Activated T-helper 1 cell treated with Interleukin-2 at 50 U/mL for 16 hours (primary cell): ENCODE data around the gene LPP.
"Not testable (repeated sequence)": the region's sequence is repeated elsewhere in the genome, so short reads cannot be mapped to it uniquely, and the experiment has no call there.

Experiments used
- DNase-seq: peaks from one replicate; pipeline ENCODE4 v3.0.0-alpha.2; 2020; ENCODE audit warnings: low read depth

LPP gene

GRCh38 chr3:188677344-188677743 is 523.4 kb downstream of the LPP start:
- no peak for DNase-seq

DNA sequence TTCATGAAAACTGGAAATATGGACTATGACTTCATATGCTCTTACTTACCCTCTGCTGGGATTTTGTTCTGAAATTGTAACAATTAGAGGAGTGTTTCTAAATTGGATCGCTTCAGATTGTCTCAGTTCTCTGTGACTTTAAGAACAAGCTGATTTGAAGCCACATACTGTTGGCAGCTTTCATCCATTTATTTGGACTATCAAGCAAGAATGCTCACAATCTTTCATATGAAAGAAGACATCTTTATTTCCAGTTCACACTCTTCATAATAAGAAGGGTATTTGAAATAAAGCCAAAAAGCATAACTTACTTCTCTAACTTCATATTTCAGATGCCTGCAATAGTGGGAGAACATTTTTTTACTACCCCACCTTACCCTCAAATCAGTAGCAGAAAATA is 526.2 kb downstream of the LPP start:
- DNase-seq, result no peak

DNA sequence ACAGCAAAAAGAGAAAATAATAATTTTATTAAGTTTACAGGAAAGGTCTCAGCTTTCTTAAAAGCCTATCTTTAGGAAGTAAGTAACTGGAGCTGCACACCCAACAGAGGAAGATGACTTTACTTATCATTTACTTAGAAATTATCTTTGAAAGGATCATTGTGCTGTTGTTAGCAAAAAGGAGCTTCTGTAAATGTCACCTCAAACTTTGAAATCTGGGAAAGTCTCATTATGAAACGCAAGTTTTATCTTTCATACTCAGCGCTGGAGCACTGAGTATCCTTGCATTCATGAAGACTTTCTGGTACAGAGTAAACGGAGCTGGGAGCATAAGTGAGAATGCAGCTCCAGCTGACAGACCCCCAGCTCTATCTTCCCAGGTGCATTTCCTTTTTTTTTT is 526.6 kb downstream of the LPP start:
- no peak for DNase-seq

DNA sequence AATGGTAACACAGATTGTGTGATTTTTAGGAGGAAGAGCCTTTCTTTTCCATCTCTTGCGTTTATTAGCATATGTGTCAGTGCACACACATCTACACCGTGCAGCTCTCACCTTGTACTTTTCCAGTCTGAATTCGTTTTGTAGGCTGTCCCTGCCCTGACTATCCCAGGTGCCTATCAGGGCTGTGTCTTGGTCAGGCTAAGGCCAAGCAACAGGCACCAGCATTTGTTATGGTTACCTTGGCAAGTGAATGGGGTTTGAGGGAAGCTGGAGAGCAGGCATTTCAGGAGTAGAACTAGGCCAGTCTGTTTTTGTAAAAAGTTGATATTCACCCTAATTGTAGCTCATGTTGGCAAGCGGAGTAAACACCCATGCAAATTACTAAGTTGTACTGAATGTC is 528.4 kb downstream of the LPP start:
- no peak for DNase-seq

DNA sequence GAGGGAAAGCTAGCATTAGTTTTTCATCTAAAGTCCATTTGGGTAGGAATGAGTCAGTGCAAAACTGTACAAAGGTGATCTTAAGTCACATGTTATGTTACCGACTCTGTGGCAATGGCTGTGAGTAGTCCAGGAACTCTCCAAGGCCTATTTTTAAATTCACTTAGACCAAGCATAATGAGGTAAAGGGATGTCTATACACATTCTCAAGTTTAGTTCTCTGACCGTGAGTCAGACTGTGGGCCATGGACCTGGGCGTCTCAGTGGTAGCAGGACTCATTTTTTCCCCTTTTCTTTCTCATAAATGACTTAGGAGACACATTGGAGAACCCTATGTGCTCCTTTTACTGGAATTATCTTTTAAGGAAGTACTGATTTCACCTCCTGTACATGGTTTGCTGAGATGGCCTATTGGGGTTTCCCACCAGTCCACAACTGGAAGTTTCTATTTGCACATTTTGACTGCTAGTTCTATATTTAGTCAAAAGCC is 529.1 kb downstream of the LPP start:
- DNase-seq, result no peak

DNA sequence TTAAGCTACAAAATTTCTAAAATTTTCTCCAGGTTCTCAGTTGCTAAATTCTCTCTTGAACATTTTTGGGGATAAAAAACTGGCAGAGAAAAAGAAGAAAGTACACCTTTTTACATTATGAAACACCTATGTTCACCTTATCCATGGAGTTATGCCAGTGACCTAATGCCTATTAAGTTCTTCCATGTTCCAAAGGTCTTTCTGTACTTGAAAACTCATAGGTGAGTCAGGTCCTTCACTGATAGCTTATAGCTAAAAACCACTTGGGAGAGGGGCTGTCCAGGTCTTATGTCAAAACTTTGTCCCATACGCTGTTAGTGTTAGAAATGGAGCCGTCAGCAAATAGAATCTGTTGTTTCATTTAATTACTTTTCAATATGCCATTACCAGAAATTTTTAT is 530.3 kb downstream of the LPP start:
- no peak for DNase-seq

- DNase-seq, result no peak
Observed at GRCh38 chr3:188685789-188686188, 531.8 kb downstream of the LPP start.

DNA sequence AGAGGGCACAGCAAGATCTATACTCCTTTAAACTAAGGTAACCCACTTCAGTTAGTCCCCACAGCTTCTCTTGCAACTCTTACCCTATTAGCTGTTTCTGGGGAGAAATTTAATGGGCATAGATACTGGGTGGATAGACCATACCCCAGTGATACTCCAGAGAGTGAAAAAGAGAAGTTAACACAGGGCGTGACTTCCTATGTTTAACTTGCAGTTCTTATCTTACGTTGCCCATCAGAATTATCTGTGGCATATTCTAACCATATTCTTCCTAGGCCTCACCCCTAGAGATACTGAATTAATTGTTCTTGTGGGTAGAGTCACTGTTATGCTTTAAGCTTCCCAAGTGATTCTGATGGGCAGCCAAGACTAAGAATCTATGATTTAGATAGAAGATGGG is 532.4 kb downstream of the LPP start:
- no peak for DNase-seq

DNA sequence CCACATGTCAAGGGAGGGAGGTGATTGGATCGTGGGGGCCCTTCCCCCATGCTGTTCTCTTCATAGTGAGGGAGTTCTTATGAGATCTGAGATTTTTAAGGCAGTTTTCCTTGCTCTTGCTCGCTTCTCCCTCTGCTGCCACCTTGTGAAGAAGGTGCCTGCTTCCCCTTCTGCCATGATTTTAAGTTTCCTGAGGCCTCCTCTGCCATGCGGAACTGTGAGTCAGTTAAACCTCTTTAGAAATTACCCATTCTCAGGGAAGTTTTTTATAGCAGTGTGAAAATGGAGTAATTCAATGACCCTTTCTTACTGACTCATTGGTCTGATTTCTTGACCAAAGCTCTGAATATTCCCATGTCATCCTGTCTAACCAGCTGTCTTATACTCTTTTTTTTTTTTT is 533.4 kb downstream of the LPP start:
- DNase-seq, result no peak

GRCh38 chr3:188689101-188689574 is 535.2 kb downstream of the LPP start:
- DNase-seq, result no peak

- no peak for DNase-seq
Observed at GRCh38 chr3:188690064-188690463, 536.1 kb downstream of the LPP start.

- DNase-seq, result no peak
Observed at GRCh38 chr3:188691004-188691403, 537.0 kb downstream of the LPP start.

- no peak for DNase-seq
Observed at GRCh38 chr3:188691665-188692064, 537.7 kb downstream of the LPP start.

GRCh38 chr3:188692700-188693099 is 538.7 kb downstream of the LPP start:
- no peak for DNase-seq

GRCh38 chr3:188693435-188693834 is 539.5 kb downstream of the LPP start:
- DNase-seq, result no peak

DNA sequence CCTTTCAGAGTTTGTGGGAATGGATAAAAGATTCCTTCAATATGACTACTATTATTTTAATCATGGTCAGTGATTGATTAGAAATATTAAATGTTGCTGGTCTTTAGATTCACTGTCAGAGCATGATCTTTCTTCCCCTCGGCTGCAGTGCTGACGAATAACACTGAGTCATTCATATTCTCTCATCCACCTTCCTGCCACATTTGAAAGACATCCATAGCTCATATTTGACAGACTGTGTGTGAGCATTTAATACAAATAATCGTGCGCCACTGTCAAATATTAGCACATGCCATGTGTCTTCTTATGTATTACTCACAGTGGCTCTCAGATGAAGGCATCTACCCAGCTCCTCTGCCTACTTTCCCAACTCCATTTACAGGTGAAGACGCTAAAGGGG is 541.3 kb downstream of the LPP start:
- DNase-seq, result no peak

DNA sequence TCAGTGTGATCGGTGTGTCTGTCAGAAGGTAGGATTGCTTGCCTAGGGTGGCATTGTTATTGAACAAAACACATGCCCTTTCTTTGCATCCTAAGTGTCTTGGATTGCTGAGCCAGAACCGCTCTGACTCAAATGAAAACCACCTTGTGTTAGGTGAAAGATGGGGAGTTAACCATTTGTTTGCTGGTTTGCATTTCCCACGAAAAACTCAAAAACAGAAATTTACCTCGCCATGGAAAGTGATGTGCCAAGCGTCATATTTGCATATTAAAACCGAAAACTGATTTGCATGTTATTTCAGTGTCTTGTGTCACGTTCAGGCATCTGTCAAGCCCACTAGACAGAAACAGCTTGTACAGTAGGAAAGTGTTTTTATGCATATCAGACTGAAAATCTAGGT is 543.2 kb downstream of the LPP start:
- DNase-seq, result no peak

DNA sequence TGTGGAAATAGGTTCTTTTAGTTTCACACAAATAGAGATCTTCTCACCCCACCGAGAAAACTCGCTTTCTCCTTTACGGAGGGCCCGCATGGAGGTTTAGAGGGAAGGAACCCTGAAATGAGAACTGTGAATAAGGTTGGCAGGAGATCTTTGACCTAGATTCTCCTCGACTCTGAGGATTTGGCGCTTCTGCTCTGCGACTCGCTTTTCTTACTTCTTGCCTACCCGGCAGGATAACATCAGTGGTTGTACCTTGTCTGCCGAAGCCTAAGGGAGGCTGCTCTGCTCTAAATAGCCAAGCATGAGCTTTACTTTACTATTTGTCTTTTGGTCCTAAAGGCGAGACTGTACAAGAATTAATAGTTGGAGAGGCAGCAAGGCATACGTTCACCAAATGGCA is 544.5 kb downstream of the LPP start:
- no peak for DNase-seq

- DNase-seq, result no peak
Observed at GRCh38 chr3:188700501-188700900, 546.5 kb downstream of the LPP start.

GRCh38 chr3:188700918-188701317 is 547.0 kb downstream of the LPP start:
- DNase-seq, result no peak

GRCh38 chr3:188701485-188701969 is 547.6 kb downstream of the LPP start:
- DNase-seq, result no peak

DNA sequence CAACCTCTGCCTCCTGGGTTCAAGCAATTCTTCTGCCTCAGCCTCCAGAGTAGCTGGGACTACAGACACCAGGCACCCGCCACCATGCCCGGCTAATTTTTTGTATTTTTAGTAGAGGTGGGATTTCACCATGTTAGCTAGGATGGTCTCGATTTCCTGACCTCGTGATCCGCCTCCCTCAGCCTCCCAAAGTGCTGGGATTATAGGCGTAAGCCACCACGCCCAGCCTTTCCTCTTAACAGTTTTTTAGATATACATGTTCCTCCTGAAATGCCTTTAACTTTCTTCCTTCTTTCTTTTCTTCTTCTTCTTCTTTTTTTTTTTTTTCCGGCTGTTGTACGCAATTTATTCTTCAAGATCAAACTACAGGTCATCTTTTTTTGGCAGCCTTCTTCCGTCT is 548.1 kb downstream of the LPP start:
- not testable (repeated sequence) for DNase-seq

DNA sequence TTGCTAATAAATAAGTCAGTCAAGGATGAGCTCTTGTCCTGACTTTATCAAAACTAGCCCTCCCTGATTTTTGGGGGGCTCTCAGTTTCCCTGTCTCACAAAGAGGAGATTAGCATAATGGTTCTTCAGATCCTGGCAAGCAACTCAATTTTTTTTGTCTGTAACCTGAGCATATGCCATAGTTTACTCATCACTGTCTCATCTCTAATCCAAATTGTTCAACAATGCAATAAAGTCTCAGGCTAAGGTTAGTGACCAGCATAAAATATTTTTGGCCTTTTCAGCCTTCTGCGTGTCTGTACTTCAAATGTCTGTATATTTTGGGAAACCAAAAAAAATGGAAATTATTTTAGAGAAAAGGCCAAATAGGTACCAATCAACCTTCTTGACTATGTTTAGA is 552.2 kb downstream of the LPP start:
- no peak for DNase-seq

GRCh38 chr3:188706599-188706998 is 552.6 kb downstream of the LPP start:
- DNase-seq, result no peak
